HG03039 (cell line): ENCODE results near the gene PSORS1C1.
"Not testable (repeated sequence)": the region's sequence is repeated elsewhere in the genome, so short reads cannot be mapped to it uniquely, and the experiment has no call there.

ENCODE experiments used
- ATAC-seq: cut with Tn5 transposase; IDR thresholded peaks from one replicate; pipeline ENCODE4 v1.9.1; 2021; ENCODE audit warnings: mild to moderate bottlenecking, moderate library complexity; ENCODE audit not compliant: unreplicated experiment

PSORS1C1 gene

GRCh38 chr6:31114541-31114878 lies at the start of gene PSORS1C1:
Gene PSORS1C1 (plus strand): TSS chr6:31114800. CDS start chr6:31129633, 14,833 bp downstream.
- ATAC-seq, result no peak

GRCh38 chr6:31065556-31065955 lies 49.0 kb upstream of the PSORS1C1 start:
- no peak for ATAC-seq

DNA sequence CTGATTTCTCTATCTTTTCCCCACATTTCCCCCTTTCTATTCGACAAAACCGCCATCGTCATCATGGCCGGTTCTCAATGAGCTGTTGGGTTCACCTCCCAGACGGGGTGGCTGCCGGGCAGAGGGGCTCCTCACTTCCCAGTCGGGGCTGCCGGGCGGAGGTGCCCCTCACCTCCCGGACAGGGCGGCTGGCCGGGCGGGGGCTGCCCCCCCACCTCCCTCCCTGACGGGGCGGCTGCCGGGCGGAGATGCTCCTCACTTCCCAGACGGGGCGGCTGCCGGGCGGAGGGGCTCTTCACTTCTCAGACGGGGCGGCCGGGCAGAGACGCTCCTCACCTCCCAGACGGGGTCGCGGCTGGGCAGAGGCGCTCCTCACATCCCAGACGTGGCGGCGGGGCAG lies 47.6 kb upstream of the PSORS1C1 start:
- ATAC-seq, result not testable (repeated sequence)

GRCh38 chr6:31067891-31068668 lies 46.5 kb upstream of the PSORS1C1 start:
- not testable (repeated sequence) for ATAC-seq

DNA sequence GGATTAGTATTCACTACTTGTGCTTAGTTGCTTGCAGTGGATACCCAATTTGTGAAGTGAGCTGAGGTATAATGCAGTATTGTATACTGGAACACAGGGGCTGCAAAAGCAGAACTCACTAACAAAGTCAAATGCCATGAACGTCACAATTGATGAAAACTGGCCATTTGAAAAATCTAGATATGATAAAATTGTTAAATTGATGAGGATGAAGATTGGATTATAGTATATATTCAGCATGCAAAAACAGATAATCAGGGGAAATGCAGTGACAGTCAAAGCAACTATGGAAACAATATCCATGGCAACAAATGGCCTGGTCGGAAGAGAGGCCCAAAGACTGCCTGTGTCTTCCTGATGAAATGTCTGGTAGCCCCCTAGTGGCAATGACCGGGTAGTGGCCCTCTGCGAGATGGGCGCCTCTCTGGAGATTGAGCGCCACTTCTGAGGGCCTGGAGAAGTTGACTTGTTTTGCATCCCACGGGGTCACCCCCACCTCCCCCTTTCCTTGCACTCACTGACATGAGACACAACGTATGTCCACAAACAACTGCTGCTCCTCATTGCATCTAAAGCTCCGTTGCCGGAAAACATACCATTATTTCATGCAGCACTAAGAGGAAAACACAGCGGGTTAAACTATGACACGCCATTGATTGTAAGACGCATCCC lies 45.8 kb upstream of the PSORS1C1 start:
- no peak for ATAC-seq

GRCh38 chr6:31070711-31071197 lies 43.8 kb upstream of the PSORS1C1 start:
- ATAC-seq, result no peak

DNA sequence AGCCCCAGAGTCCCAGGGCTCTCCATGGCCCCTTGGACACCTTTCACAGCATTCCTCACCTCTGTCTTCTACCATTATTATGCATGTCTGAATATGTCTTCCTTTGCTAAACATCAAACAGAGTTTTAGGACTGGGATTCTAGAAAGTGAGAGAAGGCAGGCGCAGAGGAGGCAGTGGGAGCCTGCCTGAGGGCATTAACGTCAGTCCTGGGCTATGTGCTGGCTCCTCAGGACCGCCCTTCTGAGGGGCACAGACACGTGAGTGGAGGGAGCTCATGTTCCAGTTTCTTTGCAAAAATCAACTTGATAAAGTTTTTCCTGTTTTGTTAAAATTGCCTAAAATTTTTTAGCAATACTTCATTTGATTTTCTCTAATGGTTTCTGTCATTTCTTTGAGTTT lies 40.2 kb upstream of the PSORS1C1 start:
- no peak for ATAC-seq

DNA sequence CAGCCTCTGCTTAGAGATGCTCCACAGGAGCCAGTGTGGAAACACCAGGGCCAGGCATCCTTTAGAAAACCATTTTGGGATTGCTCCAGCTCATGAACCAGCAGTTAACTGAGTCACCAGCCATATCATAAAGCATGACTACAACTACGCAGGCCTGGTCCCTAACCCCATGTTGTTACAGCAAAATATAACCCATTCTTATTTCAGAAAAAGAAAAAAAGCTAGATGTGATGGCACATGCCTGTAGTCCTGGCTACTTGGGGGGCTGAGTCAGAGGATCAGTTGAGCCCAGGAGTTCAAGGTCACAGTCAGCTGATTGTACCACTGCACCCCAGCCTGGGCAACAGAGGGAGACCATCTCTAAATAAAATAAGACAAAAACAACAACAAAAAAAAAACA lies 39.1 kb upstream of the PSORS1C1 start:
- ATAC-seq, result no peak

- ATAC-seq, result no peak
Measured at GRCh38 chr6:31076611-31077010, 38.0 kb upstream of the PSORS1C1 start.

- no peak for ATAC-seq
Measured at GRCh38 chr6:31079656-31080261, 34.8 kb upstream of the PSORS1C1 start.

DNA sequence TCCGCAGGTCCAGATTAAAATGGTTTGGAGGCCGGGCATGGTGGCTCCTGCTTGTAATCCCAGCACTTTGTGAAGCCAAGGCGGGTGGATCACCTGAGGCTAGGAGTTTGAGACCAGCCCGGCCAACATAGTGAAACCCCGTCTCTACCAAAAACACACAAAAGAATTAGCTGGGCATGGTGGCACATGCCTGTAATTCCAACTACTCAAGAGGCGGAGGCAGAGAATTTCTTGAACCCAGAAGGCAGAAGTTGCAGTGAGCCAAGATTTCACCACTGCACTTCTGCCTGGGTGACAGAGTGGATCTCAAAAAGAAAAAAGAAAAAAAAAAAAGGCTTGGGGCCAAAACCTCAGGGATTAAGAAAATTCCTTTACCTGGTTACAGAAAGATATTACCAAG lies 32.7 kb upstream of the PSORS1C1 start:
- ATAC-seq, result no peak

GRCh38 chr6:31083742-31084354 lies 30.8 kb upstream of the PSORS1C1 start:
- no peak for ATAC-seq

GRCh38 chr6:31086788-31087440 lies 27.7 kb upstream of the PSORS1C1 start:
- no peak for ATAC-seq

GRCh38 chr6:31087494-31088089 lies 27.0 kb upstream of the PSORS1C1 start:
- ATAC-seq, result no peak

GRCh38 chr6:31090275-31090972 lies 24.2 kb upstream of the PSORS1C1 start:
- no peak for ATAC-seq

- no peak for ATAC-seq
Measured at GRCh38 chr6:31090973-31091364, 23.6 kb upstream of the PSORS1C1 start.

GRCh38 chr6:31091680-31092079 lies 22.9 kb upstream of the PSORS1C1 start:
- no peak for ATAC-seq

- no peak for ATAC-seq
Measured at GRCh38 chr6:31092238-31092637, 22.4 kb upstream of the PSORS1C1 start.

- ATAC-seq, result no peak
Measured at GRCh38 chr6:31092769-31093505, 21.7 kb upstream of the PSORS1C1 start.
